Measurements from ENCODE around the gene NDE1.
"Not testable (repeated sequence)": the region's sequence is repeated elsewhere in the genome, so short reads cannot be mapped to it uniquely, and the experiment has no call there.

NDE1 gene

GRCh38 chr16:15640966-15641365, 9.1 kb upstream of the NDE1 start:
- in situ Hi-C loops (cut with MboI; ENCODE audit: low sequenced_read_pairs): no loop called here
- Histone ChIP-seq H3K4me1 (peaks cover 16% of the 10 kb centered on the region), H3K9me3 (no peaks in the 10 kb centered on the region), H3K27me3 (ENCODE audit: low read depth) (no peaks in the 10 kb centered on the region), H3K4me3 (no peak overlapping the region), H3K36me3 (replicated peaks) (peaks cover 15% of the 10 kb centered on the region)
- no peak for DNase-seq (ENCODE audit: low spot score in 2 of 2)

DNA sequence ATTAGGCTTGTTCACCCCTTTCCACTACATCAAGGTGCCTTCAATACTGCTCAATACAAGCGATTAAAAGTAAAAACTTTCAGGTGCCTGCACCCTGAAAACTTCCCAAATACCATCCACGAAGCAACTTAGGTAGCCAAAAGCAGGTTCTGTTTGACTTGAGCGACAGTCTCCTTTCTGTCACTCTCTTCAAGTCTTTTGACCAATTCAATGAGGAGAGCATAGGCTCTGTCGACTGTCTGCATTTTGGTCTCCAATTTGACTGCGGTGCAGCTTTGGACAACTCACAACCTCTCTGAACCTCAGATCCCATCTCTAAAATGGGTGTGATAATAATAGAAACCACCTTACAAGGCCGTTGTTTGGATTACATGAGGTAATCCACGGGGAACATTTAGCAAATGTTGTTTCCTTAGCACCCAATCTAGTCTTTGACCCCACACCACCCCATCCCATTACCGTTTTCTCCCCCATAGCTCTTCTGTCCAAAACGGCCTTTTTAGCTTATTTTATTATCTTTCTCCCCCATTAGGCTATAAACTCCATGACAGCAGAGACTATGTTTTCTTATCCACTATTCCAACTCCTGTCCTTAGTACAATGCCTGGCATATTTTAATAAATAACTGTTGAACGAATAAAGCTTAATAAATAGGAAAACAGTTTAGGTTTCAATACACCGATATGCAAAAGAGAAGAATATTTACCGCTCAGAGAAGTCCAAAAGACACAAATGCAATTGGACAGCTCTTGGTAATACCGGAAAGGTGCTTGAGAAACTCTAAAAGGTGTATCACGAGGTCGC, 8.1 kb upstream of the NDE1 start:
- H3K27me3 ChIP-seq (ENCODE audit: low read depth): no peaks in the 10 kb centered on the region
- no peaks in the 10 kb centered on the region for H3K9me3 ChIP-seq
- peaks cover 16% of the 10 kb centered on the region for H3K4me1 ChIP-seq
- peaks cover 10% of the 10 kb centered on the region for H3K36me3 ChIP-seq (replicated peaks)
- DNase-seq (ENCODE audit: low spot score in 2 of 2): no peak
- in situ Hi-C loops (cut with MboI; ENCODE audit: low sequenced_read_pairs): no loop called here
- peak overlapping the region; percentile 77 for H3K4me3 ChIP-seq

DNA sequence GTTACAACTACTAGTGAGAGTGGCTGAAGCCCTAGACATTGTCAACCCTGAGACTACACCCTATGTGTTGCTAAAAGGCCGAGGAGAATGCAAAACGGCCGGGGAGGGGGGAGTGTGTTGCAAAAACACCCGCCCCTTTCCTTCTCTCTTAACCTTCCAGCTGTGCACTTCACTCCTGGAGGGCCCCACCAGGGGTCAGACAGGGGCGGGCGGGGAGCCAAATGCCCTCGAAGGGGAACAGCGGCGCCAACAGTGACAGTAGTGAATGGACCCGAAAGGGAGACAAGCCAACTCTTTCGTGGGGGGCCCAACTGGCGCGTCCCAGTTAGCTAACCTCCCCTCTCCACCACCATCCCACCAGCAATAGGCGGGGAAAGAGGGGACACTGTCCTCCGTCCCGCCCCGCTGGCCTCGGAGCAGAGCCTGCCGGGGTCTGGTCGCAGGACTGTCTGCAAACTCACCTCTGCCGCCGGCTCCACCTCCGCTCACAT, 7.4 kb upstream of the NDE1 start:
- Histone ChIP-seq H3K27me3 (ENCODE audit: low read depth) (no peaks in the 10 kb centered on the region), H3K9me3 (no peaks in the 10 kb centered on the region), H3K4me3 (peak overlapping the region; percentile 77), H3K36me3 (replicated peaks) (peaks cover 6% of the 10 kb centered on the region), H3K4me1 (peaks cover 16% of the 10 kb centered on the region)
- DNase-seq (ENCODE audit: low spot score in 2 of 2): peak; percentile 70 to 90
- in situ Hi-C loops (cut with MboI; ENCODE audit: low sequenced_read_pairs): no loop called here

- peaks cover 6% of the 10 kb centered on the region for H3K36me3 ChIP-seq (replicated peaks)
- peak; percentile 88 to 100 for DNase-seq (ENCODE audit: low spot score in 2 of 2)
- H3K9me3 ChIP-seq: no peaks in the 10 kb centered on the region
- H3K4me1 ChIP-seq: peaks cover 19% of the 10 kb centered on the region
- in situ Hi-C loops (cut with MboI; ENCODE audit: low sequenced_read_pairs): no loop called here
- H3K27me3 ChIP-seq (ENCODE audit: low read depth): no peaks in the 10 kb centered on the region
- peak within 1 kb of the TSS; percentile 77 for H3K4me3 ChIP-seq
Observed at GRCh38 chr16:15643048-15643945, 6.7 kb upstream of the NDE1 start, which contains the start of gene MARF1. TSS of gene MARF1 (minus strand) at chr16:15643154. CDS start at chr16:15639233, 3,921 bp downstream.

DNA sequence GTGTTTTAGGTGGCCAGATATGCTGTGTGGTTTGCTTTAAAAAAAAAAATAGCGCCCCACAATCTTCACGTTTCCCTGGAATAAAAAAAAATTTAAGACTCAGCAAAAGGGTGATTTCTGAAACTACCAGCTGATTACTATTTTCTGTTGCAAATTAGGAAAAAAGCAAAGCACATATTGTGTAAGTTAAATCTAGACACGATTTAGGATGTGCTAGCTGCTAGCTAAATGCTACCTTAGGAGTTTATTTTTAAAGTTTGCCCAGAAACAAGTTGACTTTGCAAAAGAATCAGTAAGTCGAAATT, 6.1 kb upstream of the NDE1 start:
- H3K4me1 ChIP-seq: peaks cover 22% of the 10 kb centered on the region
- in situ Hi-C loops (cut with MboI; ENCODE audit: low sequenced_read_pairs): no loop called here
- H3K36me3 ChIP-seq (replicated peaks): peaks cover 2% of the 10 kb centered on the region
- no peaks in the 10 kb centered on the region for H3K27me3 ChIP-seq (ENCODE audit: low read depth)
- peak overlapping the region; percentile 77 for H3K4me3 ChIP-seq
- peak in 1 of 2 experiments; percentile 6 for DNase-seq (ENCODE audit: low spot score in 2 of 2)
- H3K9me3 ChIP-seq: no peaks in the 10 kb centered on the region

- DNase-seq (ENCODE audit: low spot score in 2 of 2): peak; percentile 80 to 99
- in situ Hi-C loops (cut with MboI; ENCODE audit: low sequenced_read_pairs): no loop called here
- H3K4me3 ChIP-seq: peak overlapping the region; percentile 77
- H3K36me3 ChIP-seq (replicated peaks): no peaks in the 10 kb centered on the region
- H3K9me3 ChIP-seq: no peaks in the 10 kb centered on the region
- peaks cover 23% of the 10 kb centered on the region for H3K4me1 ChIP-seq
- no peaks in the 10 kb centered on the region for H3K27me3 ChIP-seq (ENCODE audit: low read depth)
Observed at GRCh38 chr16:15644267-15644961, 5.6 kb upstream of the NDE1 start.

DNA sequence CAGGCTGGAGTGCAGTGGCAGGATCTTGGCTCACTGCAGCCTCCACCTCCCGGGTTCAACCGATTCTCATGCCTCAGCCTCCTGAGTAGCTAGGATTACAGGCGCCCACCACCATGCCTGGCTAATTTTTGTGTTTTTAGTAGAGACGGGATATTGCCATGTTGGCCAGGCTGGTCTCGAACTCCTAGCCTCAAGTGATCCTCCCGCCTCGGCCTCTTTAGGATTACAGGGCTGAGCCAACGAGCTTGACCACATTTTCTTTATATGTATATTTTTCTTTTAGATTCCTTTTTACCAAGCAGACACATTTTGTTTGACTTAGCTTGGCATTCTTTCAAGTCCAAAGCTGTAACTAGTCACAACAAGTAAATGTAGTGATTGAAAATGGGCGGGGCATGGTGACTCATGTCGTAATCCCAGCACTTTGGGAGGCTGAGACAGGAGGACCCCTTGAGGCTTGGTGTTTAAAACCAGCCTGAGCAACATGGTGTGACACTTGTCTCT, 5.0 kb upstream of the NDE1 start:
- in situ Hi-C loops (cut with MboI; ENCODE audit: low sequenced_read_pairs); H3K4me3 ChIP-seq; H3K36me3 ChIP-seq (replicated peaks); H3K9me3 ChIP-seq; H3K27me3 ChIP-seq (ENCODE audit: low read depth): not testable (repeated sequence)
- peaks cover 27% of the 10 kb centered on the region for H3K4me1 ChIP-seq
- peak; percentile 71 to 81 for DNase-seq (ENCODE audit: low spot score in 2 of 2)

DNA sequence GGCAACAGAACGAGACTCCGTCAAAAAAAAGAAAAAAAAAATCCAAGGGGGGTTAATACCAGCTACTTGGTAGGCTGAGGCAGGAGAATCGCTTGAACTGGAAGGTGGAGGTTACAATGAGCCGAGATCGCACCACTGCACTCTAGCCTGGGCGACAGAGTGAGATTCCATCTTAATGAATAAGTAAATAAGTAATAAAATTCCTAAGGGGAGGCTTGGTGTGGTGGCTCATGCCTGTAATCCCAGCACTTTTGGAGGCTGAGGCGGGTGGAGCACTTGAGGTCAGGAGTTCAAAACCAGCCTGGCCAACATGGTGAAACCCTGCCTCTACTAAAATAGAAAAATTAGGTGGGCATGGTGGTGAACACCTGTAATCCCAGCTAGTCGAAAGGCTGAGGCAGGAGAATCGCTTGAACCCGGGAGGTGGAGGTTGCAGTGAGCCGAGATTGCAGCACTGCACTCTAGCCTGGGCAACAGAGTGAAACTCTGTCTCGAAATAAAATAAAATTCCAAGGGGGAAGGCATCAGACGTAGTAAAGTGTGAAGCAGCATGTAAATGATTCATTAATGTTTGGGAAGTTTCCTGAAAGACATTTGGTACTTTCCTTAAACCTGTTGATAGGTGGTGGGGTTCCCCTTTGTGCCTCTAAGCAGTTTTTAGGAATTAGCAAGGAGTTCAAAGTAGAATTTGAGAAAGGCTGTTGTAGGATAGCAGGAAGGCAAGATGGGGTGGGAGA, 3.3 kb upstream of the NDE1 start:
- H3K27me3 ChIP-seq (ENCODE audit: low read depth); H3K36me3 ChIP-seq (replicated peaks); DNase-seq (ENCODE audit: low spot score in 2 of 2); H3K9me3 ChIP-seq; in situ Hi-C loops (cut with MboI; ENCODE audit: low sequenced_read_pairs); H3K4me3 ChIP-seq: not testable (repeated sequence)
- H3K4me1 ChIP-seq: peaks cover 29% of the 10 kb centered on the region

DNA sequence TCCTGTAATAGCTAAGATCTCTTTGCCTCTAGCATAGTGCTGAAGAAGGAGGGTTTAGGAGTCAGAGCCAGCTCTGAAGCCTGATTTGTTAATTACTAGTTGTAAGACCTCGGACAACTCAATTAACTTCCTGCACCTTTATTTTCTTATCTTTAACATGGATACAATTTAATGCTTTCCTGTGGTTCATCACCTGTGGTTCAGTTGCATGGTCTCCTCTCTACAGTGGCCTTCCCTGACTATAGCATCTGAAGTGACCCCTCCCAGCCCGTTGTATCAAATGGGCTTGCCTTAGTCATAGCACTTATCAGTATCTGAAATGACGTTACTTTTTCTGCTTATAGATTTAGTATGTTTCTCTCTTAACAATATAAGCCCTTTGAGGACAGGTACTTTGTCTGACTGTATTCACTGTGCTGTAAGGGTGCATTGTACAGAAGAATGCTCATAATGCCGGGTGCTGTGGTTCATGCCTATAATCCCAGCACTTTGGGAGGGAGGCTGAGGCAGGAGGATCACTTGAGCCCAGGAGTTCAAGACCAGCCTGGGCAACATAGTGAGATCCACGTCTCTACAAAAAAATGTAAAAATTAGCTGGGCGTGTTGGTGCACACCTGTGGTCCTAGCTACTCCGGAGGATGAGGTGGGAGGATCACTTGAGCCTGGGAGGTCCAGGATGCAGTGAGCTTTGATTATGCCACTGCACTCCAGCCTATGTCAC, 2.6 kb upstream of the NDE1 start:
- no peaks in the 10 kb centered on the region for H3K9me3 ChIP-seq
- H3K4me3 ChIP-seq: no peak overlapping the region
- DNase-seq (ENCODE audit: low spot score in 2 of 2): no peak
- H3K36me3 ChIP-seq (replicated peaks): peaks cover 3% of the 10 kb centered on the region
- peaks cover 34% of the 10 kb centered on the region for H3K4me1 ChIP-seq
- H3K27me3 ChIP-seq (ENCODE audit: low read depth): no peaks in the 10 kb centered on the region
- in situ Hi-C loops (cut with MboI; ENCODE audit: low sequenced_read_pairs): no loop called here

GRCh38 chr16:15648135-15648730, 1.8 kb upstream of the NDE1 start:
- Histone ChIP-seq H3K9me3 (no peaks in the 10 kb centered on the region), H3K4me1 (peaks cover 36% of the 10 kb centered on the region), H3K27me3 (ENCODE audit: low read depth) (no peaks in the 10 kb centered on the region), H3K36me3 (replicated peaks) (peaks cover 11% of the 10 kb centered on the region), H3K4me3 (no peak overlapping the region)
- in situ Hi-C loops (cut with MboI; ENCODE audit: low sequenced_read_pairs): no loop called here
- DNase-seq (ENCODE audit: low spot score in 2 of 2): peak in 1 of 2 experiments; percentile 47

DNA sequence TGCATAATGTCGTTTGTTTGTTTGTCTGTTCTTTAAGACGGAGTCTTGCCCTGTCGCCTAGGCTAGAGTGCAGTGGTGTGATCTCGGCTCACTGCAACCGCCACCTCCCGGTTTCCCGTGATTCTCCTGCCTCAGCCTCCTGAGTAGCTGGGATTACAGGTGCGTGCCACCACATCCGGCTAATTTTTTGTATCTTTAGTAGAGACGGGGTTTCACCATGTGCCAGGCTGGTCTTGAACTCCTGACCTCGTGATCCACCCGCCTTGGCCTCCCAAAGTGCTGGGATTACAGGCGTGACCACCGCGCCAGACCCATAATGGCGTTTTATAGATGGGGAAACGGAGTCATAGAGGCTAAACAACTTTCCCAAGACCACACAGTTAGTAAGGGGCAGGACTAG, 734 bp upstream of the NDE1 start:
- H3K9me3 ChIP-seq; in situ Hi-C loops (cut with MboI; ENCODE audit: low sequenced_read_pairs); DNase-seq (ENCODE audit: low spot score in 2 of 2); H3K4me3 ChIP-seq; H3K27me3 ChIP-seq (ENCODE audit: low read depth): not testable (repeated sequence)
- Histone ChIP-seq H3K4me1 (peaks cover 33% of the 10 kb centered on the region), H3K36me3 (replicated peaks) (peaks cover 15% of the 10 kb centered on the region)

- no peak for DNase-seq (ENCODE audit: low spot score in 2 of 2)
- H3K27me3 ChIP-seq (ENCODE audit: low read depth): no peaks in the 10 kb centered on the region
- H3K4me1 ChIP-seq: peaks cover 29% of the 10 kb centered on the region
- in situ Hi-C loops (cut with MboI; ENCODE audit: low sequenced_read_pairs): no loop called here
- H3K4me3 ChIP-seq: peak overlapping the region; percentile 23
- H3K9me3 ChIP-seq: no peaks in the 10 kb centered on the region
- H3K36me3 ChIP-seq (replicated peaks): peaks cover 15% of the 10 kb centered on the region
Observed at GRCh38 chr16:15649727-15650018, 372 bp upstream of the NDE1 start.

Measured in HAP-1 (cell line).